Measurements from ENCODE around the gene STXBP5. TPM values are rescaled to one million over a fixed set of nuclear protein-coding genes. Genes with fewer than 3 reads are reported as not detected.

STXBP5 gene
- total and polyA plus RNA-seq, 2 of the 13 experiments (the other 11 are each of a cell fraction or from before 2014, with no cell fraction given), result 8.8 to 19.4 TPM

- in situ Hi-C loops (cut with HindIII; ENCODE audit: extremely low pct_ligation_motif_present, low pct_unique_long_range_greater_than_20kb), result no loop called here
These were observed 217.7 kb downstream of the STXBP5 start for GRCh38 chr6:147421903-147422302.

GRCh38 chr6:147423111-147423510, 218.9 kb downstream of the STXBP5 start:
- Histone ChIP-seq H3K27me3 (ENCODE audit: control insufficient read depth in 1 of 2, insufficient read depth in 2 of 2, low read length in 2 of 2) (peaks cover 0 to 14% of the 10 kb centered on the region in 2 experiments; a peak in 2 of 5 replicates), H3K4me2 (ENCODE audit: low read depth, low read length) (no peak overlapping the region), H3K36me3 (replicated peaks in 1 of 2; ENCODE audit: control insufficient read depth in 1 of 2, insufficient read depth in 2 of 2, low read length in 2 of 2) (no peaks in the 10 kb centered on the region), H4K20me1 (ENCODE audit: insufficient read depth, low read length) (no peaks in the 10 kb centered on the region), H3K4me1 (ENCODE audit: insufficient read depth, low read length) (no peaks in the 10 kb centered on the region), H3K9me3 (ENCODE audit: low read length) (no peaks in the 10 kb centered on the region), H3K4me3 (replicated peaks in 1 of 3; ENCODE audit: insufficient read depth in 1 of 3, low read depth in 2 of 3, low read length in 3 of 3) (no peak overlapping the region), H3K9ac (ENCODE audit: insufficient read depth, low read depth, low read length) (no peak overlapping the region), H2AFZ (ENCODE audit: low read length) (no peak overlapping the region), H3K79me2 (ENCODE audit: insufficient read depth, low read length) (no peaks in the 10 kb centered on the region), H3K27ac (ENCODE audit: extremely low read length, insufficient read depth, low read length) (no peak overlapping the region)
- no peak for DNase-seq (ENCODE audit: low spot score)
- BruUV-seq (replicated peaks), result no TSS peak
- CTCF ChIA-PET (ENCODE audit: low intra/inter-chr PET ratio, low total read pairs), result no interaction called here
- POLR2A ChIA-PET, result no interaction called here
- TF ChIP-seq GLMP (CRISPR knock-in tag; IDR thresholded peaks at IDR 0.05; ENCODE audit: borderline replicate concordance), result no peak
- no peak for FAIRE-seq
- ATAC-seq, result peak; percentile 47; the same call in 2 of the 3 replicates
- 33% methylated on average over 5 of the region's 11 CpGs for WGBS (ENCODE audit: low lambda C conversion rate)
- in situ Hi-C loops (cut with HindIII; ENCODE audit: extremely low pct_ligation_motif_present, low pct_unique_long_range_greater_than_20kb) (no loop called here), intact Hi-C loops (cut with micrococcal nuclease; ENCODE audit: unreplicated experiment) (no loop called here)

More at GRCh38 chr6:147421903-147422302, 217.7 kb downstream of the STXBP5 start:
- peaks cover 0 to 22% of the 10 kb centered on the region in 2 experiments; a peak in 2 of 5 replicates for H3K27me3 ChIP-seq (ENCODE audit: control insufficient read depth in 1 of 2, insufficient read depth in 2 of 2, low read length in 2 of 2)
- DNase-seq (ENCODE audit: low spot score) (no peak), ATAC-seq (no peak), FAIRE-seq (no peak)
- ChIA-PET POLR2A (no interaction called here), CTCF (ENCODE audit: low intra/inter-chr PET ratio, low total read pairs) (no interaction called here)
- no TSS peak for BruUV-seq (replicated peaks)
- no peak overlapping the region for H3K4me3 ChIP-seq (replicated peaks in 1 of 3; ENCODE audit: insufficient read depth in 1 of 3, low read depth in 2 of 3, low read length in 3 of 3)
- no peaks in the 10 kb centered on the region for H3K79me2 ChIP-seq (ENCODE audit: insufficient read depth, low read length)
- H3K27ac ChIP-seq (ENCODE audit: extremely low read length, insufficient read depth, low read length), result no peak overlapping the region
- TF ChIP-seq NBN (conservative IDR thresholded peaks at IDR 0.05), result no peak
- TF ChIP-seq KLF16 (CRISPR knock-in tag; IDR thresholded peaks at IDR 0.05), result no peak
- peak; percentile 24; the same call in 1 of the 2 replicates for TF ChIP-seq CEBPB (IDR thresholded peaks at IDR 0.05; ENCODE audit: borderline replicate concordance, low read depth, low read length)
- intact Hi-C loops (cut with micrococcal nuclease; ENCODE audit: unreplicated experiment), result no loop called here
- H3K36me3 ChIP-seq (replicated peaks in 1 of 2; ENCODE audit: control insufficient read depth in 1 of 2, insufficient read depth in 2 of 2, low read length in 2 of 2), result no peaks in the 10 kb centered on the region
- no peaks in the 10 kb centered on the region for H3K9me3 ChIP-seq (ENCODE audit: low read length)
- H2AFZ ChIP-seq (ENCODE audit: low read length), result no peak overlapping the region
- no peaks in the 10 kb centered on the region for H3K4me1 ChIP-seq (ENCODE audit: insufficient read depth, low read length)
- no peaks in the 10 kb centered on the region for H4K20me1 ChIP-seq (ENCODE audit: insufficient read depth, low read length)
- no peak overlapping the region for H3K4me2 ChIP-seq (ENCODE audit: low read depth, low read length)
- no peak overlapping the region for H3K9ac ChIP-seq (ENCODE audit: insufficient read depth, low read depth, low read length)
